Lower leg skin (tissue), 3 donors: ENCODE data around the gene USP17L27.
"Not testable (repeated sequence)": the region's sequence is repeated elsewhere in the genome, so short reads cannot be mapped to it uniquely, and the experiment has no call there.

Experiments used
- POLR2A ChIP-seq, 2 donors: fragments of 450-650 bp; IDR thresholded peaks; one replicate each; pipeline ENCODE4 v1.6.1; 2016 to 2017; ENCODE audit warnings: antibody characterized with exemption in 2 of 2, mild to moderate bottlenecking in 1 of 2, moderate library complexity in 1 of 2
- TF ChIP-seq, protein P1 (sequence below), 3 donors: fragments of 450-650 bp; IDR thresholded peaks; one replicate each; pipeline ENCODE4 v1.5.1; 2016; ENCODE audit warnings: antibody characterized with exemption in 3 of 3, mild to moderate bottlenecking in 3 of 3, moderate library complexity in 2 of 3

DNA sequence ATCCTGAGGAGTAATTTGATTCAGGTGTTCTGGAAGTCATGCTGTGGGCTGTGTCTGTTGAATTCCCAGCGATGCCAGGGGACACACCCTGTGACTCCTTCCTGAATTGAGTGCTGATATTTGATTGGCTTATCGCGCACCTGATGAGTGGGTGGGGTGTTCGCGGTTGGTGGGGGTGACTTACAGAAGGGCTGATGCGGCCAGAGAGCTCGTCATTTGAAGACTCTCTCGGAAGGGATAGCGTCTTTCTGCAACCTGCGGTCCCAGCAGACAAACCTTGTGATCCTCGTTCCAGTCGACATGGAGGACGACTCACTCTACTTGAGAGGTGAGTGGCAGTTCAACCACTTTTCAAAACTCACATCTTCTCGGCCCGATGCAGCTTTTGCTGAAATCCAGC lies at the start of gene USP17L27:
- TF ChIP-seq, protein P1, sequence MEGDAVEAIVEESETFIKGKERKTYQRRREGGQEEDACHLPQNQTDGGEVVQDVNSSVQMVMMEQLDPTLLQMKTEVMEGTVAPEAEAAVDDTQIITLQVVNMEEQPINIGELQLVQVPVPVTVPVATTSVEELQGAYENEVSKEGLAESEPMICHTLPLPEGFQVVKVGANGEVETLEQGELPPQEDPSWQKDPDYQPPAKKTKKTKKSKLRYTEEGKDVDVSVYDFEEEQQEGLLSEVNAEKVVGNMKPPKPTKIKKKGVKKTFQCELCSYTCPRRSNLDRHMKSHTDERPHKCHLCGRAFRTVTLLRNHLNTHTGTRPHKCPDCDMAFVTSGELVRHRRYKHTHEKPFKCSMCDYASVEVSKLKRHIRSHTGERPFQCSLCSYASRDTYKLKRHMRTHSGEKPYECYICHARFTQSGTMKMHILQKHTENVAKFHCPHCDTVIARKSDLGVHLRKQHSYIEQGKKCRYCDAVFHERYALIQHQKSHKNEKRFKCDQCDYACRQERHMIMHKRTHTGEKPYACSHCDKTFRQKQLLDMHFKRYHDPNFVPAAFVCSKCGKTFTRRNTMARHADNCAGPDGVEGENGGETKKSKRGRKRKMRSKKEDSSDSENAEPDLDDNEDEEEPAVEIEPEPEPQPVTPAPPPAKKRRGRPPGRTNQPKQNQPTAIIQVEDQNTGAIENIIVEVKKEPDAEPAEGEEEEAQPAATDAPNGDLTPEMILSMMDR (IDR thresholded peaks at IDR 0.05) = not testable (repeated sequence)
- TF ChIP-seq POLR2A (IDR thresholded peaks at IDR 0.05) = not testable (repeated sequence)
